Measurements from ENCODE around the gene FKBP8.
"Not testable (repeated sequence)": the region's sequence is repeated elsewhere in the genome, so short reads cannot be mapped to it uniquely, and the experiment has no call there.

The FKBP8 gene

GRCh38 chr19:18542941-18543813 lies at the start of gene FKBP8:
FKBP8 (minus strand) TSS chr19:18543573; CDS start chr19:18541970, 1,603 bp downstream.
- Histone ChIP-seq H3K9ac (ENCODE audit: low read depth, low read length) (peak within 1 kb of the TSS; percentile 72), H3K4me1 (ENCODE audit: insufficient read depth, low read length) (0 out of 2 replicates have a peak, but pooled peaks cover 5% of the 10 kb centered on the region), H3K9me3 (ENCODE audit: control insufficient read depth, insufficient read depth, low read length) (no peaks in the 10 kb centered on the region), H3K36me3 (ENCODE audit: insufficient read depth, low read length) (peaks cover 6% of the 10 kb centered on the region; the same call in 1 of the 2 replicates)

- not testable (repeated sequence) for H3K9me3 ChIP-seq (ENCODE audit: control insufficient read depth, insufficient read depth, low read length); H3K36me3 ChIP-seq (ENCODE audit: insufficient read depth, low read length); H3K9ac ChIP-seq (ENCODE audit: low read depth, low read length)
- peaks cover 22% of the 10 kb centered on the region; the same call in 1 of the 2 replicates for H3K4me1 ChIP-seq (ENCODE audit: insufficient read depth, low read length)
These were observed 49.4 kb upstream of the FKBP8 start for GRCh38 chr19:18592732-18593131.

GRCh38 chr19:18591735-18592385 lies 48.5 kb upstream of the FKBP8 start:
- H3K9ac ChIP-seq (ENCODE audit: low read depth, low read length): no peak overlapping the region
- H3K4me1 ChIP-seq (ENCODE audit: insufficient read depth, low read length): peaks cover 22% of the 10 kb centered on the region; the same call in 1 of the 2 replicates
- no peaks in the 10 kb centered on the region for H3K36me3 ChIP-seq (ENCODE audit: insufficient read depth, low read length)
- no peaks in the 10 kb centered on the region for H3K9me3 ChIP-seq (ENCODE audit: control insufficient read depth, insufficient read depth, low read length)

- no peaks in the 10 kb centered on the region for H3K9me3 ChIP-seq (ENCODE audit: control insufficient read depth, insufficient read depth, low read length)
- peak overlapping the region; percentile 94; the same call in 1 of the 2 replicates for H3K9ac ChIP-seq (ENCODE audit: low read depth, low read length)
- peaks cover 17% of the 10 kb centered on the region; the same call in 1 of the 2 replicates for H3K4me1 ChIP-seq (ENCODE audit: insufficient read depth, low read length)
- no peaks in the 10 kb centered on the region for H3K36me3 ChIP-seq (ENCODE audit: insufficient read depth, low read length)
These were observed 47.2 kb upstream of the FKBP8 start for GRCh38 chr19:18590273-18591272.

- Histone ChIP-seq H3K9ac (ENCODE audit: low read depth, low read length) (peak overlapping the region; percentile 94), H3K9me3 (ENCODE audit: control insufficient read depth, insufficient read depth, low read length) (no peaks in the 10 kb centered on the region), H3K4me1 (ENCODE audit: insufficient read depth, low read length) (peaks cover 10% of the 10 kb centered on the region; the same call in 1 of the 2 replicates), H3K36me3 (ENCODE audit: insufficient read depth, low read length) (no peaks in the 10 kb centered on the region)
These were observed 46.3 kb upstream of the FKBP8 start for GRCh38 chr19:18589380-18590272.

GRCh38 chr19:18588611-18589379 lies 45.4 kb upstream of the FKBP8 start, which contains the start of gene REX1BD:
REX1BD (plus strand) TSS chr19:18588798; CDS start chr19:18588802, 4 bp downstream.
- Histone ChIP-seq H3K36me3 (ENCODE audit: insufficient read depth, low read length) (no peaks in the 10 kb centered on the region), H3K9me3 (ENCODE audit: control insufficient read depth, insufficient read depth, low read length) (no peaks in the 10 kb centered on the region), H3K9ac (ENCODE audit: low read depth, low read length) (peak within 1 kb of the TSS; percentile 94), H3K4me1 (ENCODE audit: insufficient read depth, low read length) (peaks cover 8% of the 10 kb centered on the region; the same call in 1 of the 2 replicates)

- H3K9me3 ChIP-seq (ENCODE audit: control insufficient read depth, insufficient read depth, low read length): no peaks in the 10 kb centered on the region
- peaks cover 8% of the 10 kb centered on the region; the same call in 1 of the 2 replicates for H3K4me1 ChIP-seq (ENCODE audit: insufficient read depth, low read length)
- no peaks in the 10 kb centered on the region for H3K36me3 ChIP-seq (ENCODE audit: insufficient read depth, low read length)
- H3K9ac ChIP-seq (ENCODE audit: low read depth, low read length): peak overlapping the region; percentile 94
These were observed 44.7 kb upstream of the FKBP8 start for GRCh38 chr19:18587962-18588610.

GRCh38 chr19:18587561-18587960 lies 44.2 kb upstream of the FKBP8 start:
- H3K9me3 ChIP-seq (ENCODE audit: control insufficient read depth, insufficient read depth, low read length): no peaks in the 10 kb centered on the region
- no peaks in the 10 kb centered on the region for H3K36me3 ChIP-seq (ENCODE audit: insufficient read depth, low read length)
- H3K9ac ChIP-seq (ENCODE audit: low read depth, low read length): 0 out of 2 replicates have a peak overlapping the region, but pooled peaks have one; percentile 94
- peaks cover 8% of the 10 kb centered on the region; the same call in 1 of the 2 replicates for H3K4me1 ChIP-seq (ENCODE audit: insufficient read depth, low read length)

- no peaks in the 10 kb centered on the region for H3K36me3 ChIP-seq (ENCODE audit: insufficient read depth, low read length)
- H3K4me1 ChIP-seq (ENCODE audit: insufficient read depth, low read length): peaks cover 8% of the 10 kb centered on the region; the same call in 1 of the 2 replicates
- H3K9ac ChIP-seq (ENCODE audit: low read depth, low read length): no peak overlapping the region
These were observed 42.9 kb upstream of the FKBP8 start for GRCh38 chr19:18586306-18586705.

GRCh38 chr19:18580311-18580710 lies 36.9 kb upstream of the FKBP8 start:
- Histone ChIP-seq H3K9ac (ENCODE audit: low read depth, low read length) (no peak overlapping the region), H3K4me1 (ENCODE audit: insufficient read depth, low read length) (no peaks in the 10 kb centered on the region), H3K9me3 (ENCODE audit: control insufficient read depth, insufficient read depth, low read length) (no peaks in the 10 kb centered on the region), H3K36me3 (ENCODE audit: insufficient read depth, low read length) (peaks cover 9% of the 10 kb centered on the region)

More at GRCh38 chr19:18586306-18586705, 42.9 kb upstream of the FKBP8 start:
- no peaks in the 10 kb centered on the region for H3K9me3 ChIP-seq (ENCODE audit: control insufficient read depth, insufficient read depth, low read length)

- Histone ChIP-seq H3K4me1 (ENCODE audit: insufficient read depth, low read length) (no peaks in the 10 kb centered on the region; the same call in 1 of the 2 replicates), H3K36me3 (ENCODE audit: insufficient read depth, low read length) (peaks cover 28% of the 10 kb centered on the region), H3K9ac (ENCODE audit: low read depth, low read length) (no peak overlapping the region), H3K9me3 (ENCODE audit: control insufficient read depth, insufficient read depth, low read length) (no peaks in the 10 kb centered on the region)
These were observed 34.1 kb upstream of the FKBP8 start for GRCh38 chr19:18577365-18577914.

- H3K9ac ChIP-seq (ENCODE audit: low read depth, low read length): no peak overlapping the region
- no peaks in the 10 kb centered on the region; the same call in 1 of the 2 replicates for H3K4me1 ChIP-seq (ENCODE audit: insufficient read depth, low read length)
- peaks cover 28% of the 10 kb centered on the region for H3K36me3 ChIP-seq (ENCODE audit: insufficient read depth, low read length)
- no peaks in the 10 kb centered on the region for H3K9me3 ChIP-seq (ENCODE audit: control insufficient read depth, insufficient read depth, low read length)
These were observed 33.0 kb upstream of the FKBP8 start for GRCh38 chr19:18576383-18576782.
